ENCODE measurements around the gene ELK4. TPM values are rescaled to one million over a fixed set of nuclear protein-coding genes. Genes with fewer than 3 reads are reported as not detected.

The ELK4 gene
- total RNA-seq, 2 experiments from 2014 or later = 80.6 to 83.0 TPM

DNA sequence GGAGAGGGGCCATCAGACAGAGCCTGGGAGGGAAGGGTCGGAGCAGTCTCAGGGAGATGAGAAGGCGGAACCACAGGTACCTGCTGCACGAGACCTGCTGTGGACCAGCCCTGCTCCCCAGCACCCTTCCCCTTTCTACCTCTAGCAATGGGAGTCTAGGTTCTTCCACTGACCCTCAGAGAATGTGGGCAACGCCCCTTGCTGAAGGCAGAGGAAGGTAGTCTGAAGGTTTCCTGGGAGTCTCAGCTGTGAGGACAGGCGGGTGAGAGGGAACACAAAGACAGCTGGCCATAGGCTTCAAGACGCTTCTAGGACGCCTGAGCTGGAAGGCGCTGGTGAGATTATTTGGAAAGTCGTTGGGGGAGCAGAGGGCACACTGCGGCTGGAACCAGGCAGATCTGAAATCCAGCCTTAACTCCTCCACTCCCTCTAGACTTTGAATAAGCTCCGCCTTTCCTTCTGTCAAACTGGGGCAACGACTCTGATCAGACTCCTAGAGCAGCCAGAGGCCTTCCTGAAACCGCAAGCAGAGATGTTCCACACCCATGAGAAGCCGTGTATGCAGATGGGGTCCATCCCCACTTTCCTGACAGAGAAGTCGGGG, 30.4 kb upstream of the ELK4 start:
- Mint-ChIP-seq H3K4me1 (peaks cover 6% of the 10 kb centered on the region), H3K27me3 (peaks cover 3% of the 10 kb centered on the region), H3K4me3 (no peak overlapping the region), H3K27ac (no peak overlapping the region), H3K9me3 (no peaks in the 10 kb centered on the region), H3K36me3 (ENCODE audit: low read depth) (no peaks in the 10 kb centered on the region)
- CTCF ChIA-PET = interaction anchor here (1.0 to 10.0 kb wide), 5 partner anchors 16 to 326 kb away, joined by 3 to 366 read pairs (median 84); no protein-coding TSS in a partner anchor
- no peak for DNase-seq
- POLR2A ChIA-PET = interaction anchor here (1.4 kb wide), 1 partner anchor 18 kb away, joined by 3 read pairs; the partner anchor contains the start of gene SLC45A3

DNA sequence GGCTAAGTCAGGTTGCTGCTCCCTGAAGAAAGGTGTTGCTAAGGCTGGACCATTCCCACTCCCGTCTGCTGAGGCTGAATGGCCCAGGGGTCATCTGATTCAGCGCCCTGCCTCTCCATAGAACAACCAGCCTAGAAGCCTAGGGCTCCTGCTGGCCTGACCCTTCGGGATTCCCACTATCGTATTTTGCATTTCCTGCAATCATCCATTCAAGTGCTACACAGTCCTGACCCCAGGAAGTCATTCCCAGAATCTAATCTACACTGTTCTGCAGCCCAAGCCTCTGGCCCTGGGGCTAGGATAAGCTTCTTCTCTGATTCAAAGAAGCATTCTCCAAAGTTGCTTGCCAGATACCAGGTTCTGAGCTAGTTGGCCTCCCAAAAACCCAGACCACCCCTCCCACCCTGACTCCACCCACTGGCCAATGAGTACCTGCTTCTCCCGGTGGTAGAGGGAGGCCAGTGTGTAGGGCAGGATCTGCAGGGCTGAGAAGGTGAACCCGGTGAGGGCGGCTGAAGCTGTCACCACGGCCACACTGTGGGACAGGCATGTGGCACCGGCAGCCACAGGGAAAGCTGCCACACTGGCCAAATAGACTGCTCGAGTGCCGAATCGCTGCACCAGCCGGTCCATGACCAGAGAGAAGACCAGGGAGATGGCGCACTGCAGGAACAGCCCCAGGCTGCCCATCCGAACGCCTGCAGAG, 29.8 kb upstream of the ELK4 start:
- ChIA-PET CTCF (interaction anchor here (1.0 to 10.0 kb wide), 7 partner anchors 16 to 325 kb away, joined by 3 to 366 read pairs (median 32); no protein-coding TSS in a partner anchor), POLR2A (interaction anchor here (1.0 to 1.4 kb wide), 2 partner anchors 19 to 29 kb away, joined by 3 read pairs; partner anchors contain the start of genes ELK4 and SLC45A3)
- Mint-ChIP-seq H3K27me3 (peaks cover 3% of the 10 kb centered on the region), H3K36me3 (ENCODE audit: low read depth) (no peaks in the 10 kb centered on the region), H3K4me1 (peaks cover 6% of the 10 kb centered on the region), H3K4me3 (no peak overlapping the region), H3K9me3 (no peaks in the 10 kb centered on the region), H3K27ac (no peak overlapping the region)
- no peak for DNase-seq

GRCh38 chr1:205660361-205660760, 28.6 kb upstream of the ELK4 start:
- Mint-ChIP-seq H3K9me3 (no peaks in the 10 kb centered on the region), H3K4me1 (peaks cover 6% of the 10 kb centered on the region), H3K4me3 (no peak overlapping the region), H3K36me3 (ENCODE audit: low read depth) (no peaks in the 10 kb centered on the region), H3K27me3 (peaks cover 3% of the 10 kb centered on the region), H3K27ac (no peak overlapping the region)
- DNase-seq = no peak
- ChIA-PET CTCF (interaction anchor here (0.8 to 10.0 kb wide), 12 partner anchors 10 to 335 kb away, joined by 3 to 366 read pairs (median 20); partner anchors contain the start of gene ELK4), POLR2A (interaction anchor here (1.0 to 5.1 kb wide), 3 partner anchors 28 to 68 kb away, joined by 3 to 34 read pairs (median 10); partner anchors contain the start of gene ELK4)

- H3K9me3 Mint-ChIP-seq = no peaks in the 10 kb centered on the region
- DNase-seq = peak; percentile 79
- no peak overlapping the region for H3K4me3 Mint-ChIP-seq
- peaks cover 3% of the 10 kb centered on the region for H3K27me3 Mint-ChIP-seq
- ChIA-PET CTCF (interaction anchor here (0.7 to 10.0 kb wide), 48 partner anchors 9 to 420 kb away, joined by 3 to 366 read pairs (median 7); partner anchors contain the start of genes ELK4, RAB29 and SLC45A3), POLR2A (interaction anchor here (0.7 to 5.1 kb wide), 13 partner anchors 12 to 318 kb away, joined by 3 to 34 read pairs (median 5); partner anchors contain the start of gene RAB29)
- H3K27ac Mint-ChIP-seq = no peak overlapping the region
- no peaks in the 10 kb centered on the region for H3K36me3 Mint-ChIP-seq (ENCODE audit: low read depth)
- H3K4me1 Mint-ChIP-seq = peaks cover 4% of the 10 kb centered on the region
Observed at GRCh38 chr1:205658943-205659581, 27.3 kb upstream of the ELK4 start.

GRCh38 chr1:205656236-205656635, 24.4 kb upstream of the ELK4 start:
- H3K27me3 Mint-ChIP-seq = peaks cover 3% of the 10 kb centered on the region
- H3K4me1 Mint-ChIP-seq = peaks cover 4% of the 10 kb centered on the region
- H3K36me3 Mint-ChIP-seq (ENCODE audit: low read depth) = no peaks in the 10 kb centered on the region
- no peak for DNase-seq
- H3K27ac Mint-ChIP-seq = no peak overlapping the region
- ChIA-PET POLR2A (interaction anchor here (1.0 to 5.1 kb wide), 2 partner anchors 24 to 64 kb away, joined by 3 to 34 read pairs; partner anchors contain the start of gene ELK4), CTCF (interaction anchor here (1.0 to 10.0 kb wide), 13 partner anchors 11 to 321 kb away, joined by 3 to 366 read pairs (median 5); partner anchors contain the start of genes ELK4 and SLC45A3)
- H3K4me3 Mint-ChIP-seq = no peak overlapping the region
- H3K9me3 Mint-ChIP-seq = no peaks in the 10 kb centered on the region

DNA sequence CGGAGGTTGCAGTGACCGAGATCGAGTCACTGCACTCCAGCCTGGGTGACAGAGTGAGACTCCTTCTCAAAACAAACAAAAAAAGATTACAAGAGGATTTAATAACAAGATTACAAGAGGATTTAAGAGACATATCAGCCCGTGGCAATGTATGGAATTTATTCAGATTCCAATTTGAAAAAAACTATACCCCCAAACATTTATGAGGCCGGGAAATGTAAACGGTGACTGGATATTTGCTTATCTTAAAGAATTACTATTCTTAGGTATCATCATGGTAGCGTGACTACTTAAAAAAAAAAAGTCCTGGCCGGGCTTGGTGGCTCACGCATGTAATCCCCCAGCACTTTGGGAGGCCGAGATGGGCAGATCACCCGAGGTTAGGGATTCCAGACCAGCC, 21.2 kb upstream of the ELK4 start:
- no peak overlapping the region for H3K27ac Mint-ChIP-seq
- H3K4me3 Mint-ChIP-seq = no peak overlapping the region
- ChIA-PET CTCF (interaction anchor here (7.2 to 9.1 kb wide), 2 partner anchors 21 to 61 kb away, joined by 50 to 366 read pairs; partner anchors contain the start of gene ELK4), POLR2A (no interaction called here)
- H3K36me3 Mint-ChIP-seq (ENCODE audit: low read depth) = no peaks in the 10 kb centered on the region
- DNase-seq = no peak
- no peaks in the 10 kb centered on the region for H3K9me3 Mint-ChIP-seq
- peaks cover 5% of the 10 kb centered on the region for H3K27me3 Mint-ChIP-seq
- H3K4me1 Mint-ChIP-seq = no peaks in the 10 kb centered on the region

DNA sequence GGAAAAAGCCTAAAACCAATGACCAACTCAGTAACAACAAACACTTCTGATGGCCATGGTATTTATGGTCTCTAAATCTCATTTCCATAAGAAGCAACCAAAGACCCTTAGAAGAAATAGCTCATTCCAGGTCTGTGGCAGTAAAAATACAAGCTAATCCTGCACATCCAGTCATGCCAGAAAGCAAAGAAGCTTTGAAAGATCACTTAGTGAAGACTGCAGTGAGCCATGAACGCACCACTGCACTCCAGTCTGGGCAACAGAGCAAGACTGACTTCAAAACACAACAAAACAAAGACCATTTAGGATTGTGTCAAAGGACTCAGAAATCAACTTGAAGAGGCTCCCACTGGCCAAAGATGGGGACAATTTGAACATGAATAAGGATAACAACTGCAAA, 18.4 kb upstream of the ELK4 start:
- POLR2A ChIA-PET = no interaction called here
- Mint-ChIP-seq H3K4me3 (no peak overlapping the region), H3K9me3 (no peaks in the 10 kb centered on the region), H3K27ac (no peak overlapping the region), H3K27me3 (peaks cover 2% of the 10 kb centered on the region), H3K36me3 (ENCODE audit: low read depth) (no peaks in the 10 kb centered on the region), H3K4me1 (no peaks in the 10 kb centered on the region)
- DNase-seq = no peak
- CTCF ChIA-PET = interaction anchor here (0.7 to 2.0 kb wide), 3 partner anchors 9 to 568 kb away, joined by 3 to 8 read pairs (median 5); no protein-coding TSS in a partner anchor

DNA sequence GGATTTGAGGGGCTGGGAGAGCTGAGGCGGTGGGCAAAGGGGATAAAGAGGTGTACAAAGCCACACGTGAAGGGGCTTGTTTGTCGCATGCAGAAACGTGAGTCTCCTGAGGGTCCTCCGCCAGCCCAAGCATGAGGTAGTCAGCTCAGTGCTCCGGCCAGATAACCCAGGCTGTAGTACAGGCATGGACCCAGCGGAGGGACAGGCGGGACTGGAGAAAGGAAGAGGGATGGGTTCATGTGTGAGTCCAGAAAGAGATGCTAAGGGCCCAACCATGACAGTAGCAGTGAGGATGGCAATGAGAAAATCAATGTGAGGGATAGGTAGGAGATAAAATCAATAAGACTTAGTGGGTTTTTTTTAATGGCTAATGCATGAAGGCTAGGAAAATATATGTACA, 13.7 kb upstream of the ELK4 start:
- Mint-ChIP-seq H3K27ac (no peak overlapping the region), H3K9me3 (no peaks in the 10 kb centered on the region), H3K4me1 (no peaks in the 10 kb centered on the region), H3K36me3 (ENCODE audit: low read depth) (no peaks in the 10 kb centered on the region), H3K27me3 (peaks cover 4% of the 10 kb centered on the region), H3K4me3 (no peak overlapping the region)
- no peak for DNase-seq
- CTCF ChIA-PET = interaction anchor here (0.9 to 5.6 kb wide), 6 partner anchors 10 to 121 kb away, joined by 3 to 37 read pairs (median 4); partner anchors contain the start of gene ELK4
- POLR2A ChIA-PET = no interaction called here

GRCh38 chr1:205642679-205643307, 11.0 kb upstream of the ELK4 start:
- no peak overlapping the region for H3K27ac Mint-ChIP-seq
- DNase-seq = no peak
- H3K36me3 Mint-ChIP-seq (ENCODE audit: low read depth) = no peaks in the 10 kb centered on the region
- no peak overlapping the region for H3K4me3 Mint-ChIP-seq
- no peaks in the 10 kb centered on the region for H3K4me1 Mint-ChIP-seq
- ChIA-PET CTCF (interaction anchor here (1.4 to 5.6 kb wide), 3 partner anchors 10 to 52 kb away, joined by 3 to 37 read pairs (median 7); partner anchors contain the start of gene ELK4), POLR2A (interaction anchor here (1.6 to 3.7 kb wide), 2 partner anchors 11 to 12 kb away, joined by 5 to 12 read pairs; partner anchors contain the start of gene ELK4)
- H3K27me3 Mint-ChIP-seq = peaks cover 20% of the 10 kb centered on the region
- no peaks in the 10 kb centered on the region for H3K9me3 Mint-ChIP-seq

- POLR2A ChIA-PET = no interaction called here
- no peak overlapping the region for H3K4me3 Mint-ChIP-seq
- peaks cover 31% of the 10 kb centered on the region for H3K27me3 Mint-ChIP-seq
- H3K4me1 Mint-ChIP-seq = no peaks in the 10 kb centered on the region
- H3K27ac Mint-ChIP-seq = no peak overlapping the region
- DNase-seq = no peak
- H3K36me3 Mint-ChIP-seq (ENCODE audit: low read depth) = no peaks in the 10 kb centered on the region
- CTCF ChIA-PET = interaction anchor here (3.1 kb wide), 1 partner anchor 47 kb away, joined by 14 read pairs; no protein-coding TSS in a partner anchor
- no peaks in the 10 kb centered on the region for H3K9me3 Mint-ChIP-seq
Observed at GRCh38 chr1:205639567-205639966, 7.8 kb upstream of the ELK4 start.

DNA sequence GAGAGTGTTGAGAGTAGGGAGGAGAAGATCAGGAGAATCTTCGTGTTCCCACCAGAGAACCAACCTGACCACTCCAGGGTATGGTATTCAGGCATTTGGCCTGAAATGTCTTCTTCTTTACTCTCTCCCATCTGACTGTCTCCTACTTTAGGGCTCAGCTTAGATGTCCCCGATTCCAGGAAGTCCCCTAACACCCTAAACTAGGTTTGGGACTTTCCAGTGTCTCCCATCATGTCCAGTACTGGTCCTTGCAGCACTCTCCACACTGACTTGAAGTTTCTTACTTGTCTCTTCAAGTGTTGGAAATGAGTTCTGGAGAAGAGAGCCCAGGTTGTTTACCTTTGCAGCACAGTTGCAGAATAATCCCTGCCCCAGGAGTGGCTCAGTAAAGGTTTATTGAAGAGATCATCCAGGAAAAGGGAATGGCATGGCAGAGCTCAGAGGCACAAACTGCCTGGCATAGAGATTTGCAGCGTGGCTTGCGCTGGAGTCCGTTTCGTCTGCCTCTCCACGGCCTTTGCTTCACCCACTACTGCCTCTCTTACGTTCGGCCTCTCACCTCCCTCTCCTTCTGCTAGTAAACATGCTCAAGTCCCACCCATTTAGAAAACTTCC, 6.2 kb upstream of the ELK4 start:
- no peak overlapping the region for H3K27ac Mint-ChIP-seq
- H3K27me3 Mint-ChIP-seq = peaks cover 31% of the 10 kb centered on the region
- POLR2A ChIA-PET = no interaction called here
- CTCF ChIA-PET = interaction anchor here (0.6 to 3.1 kb wide), 3 partner anchors 20 to 567 kb away, joined by 4 to 14 read pairs (median 7); no protein-coding TSS in a partner anchor
- H3K4me1 Mint-ChIP-seq = no peaks in the 10 kb centered on the region
- DNase-seq = no peak
- no peaks in the 10 kb centered on the region for H3K36me3 Mint-ChIP-seq (ENCODE audit: low read depth)
- no peaks in the 10 kb centered on the region for H3K9me3 Mint-ChIP-seq
- no peak overlapping the region for H3K4me3 Mint-ChIP-seq
